Activated naive CD4-positive, alpha-beta T cell treated with anti-CD3 and anti-CD28 coated beads for 36 hours (primary cell): Measurements from ENCODE around the gene ESRRB. TPM values are rescaled to one million over a fixed set of nuclear protein-coding genes. Genes with fewer than 3 reads are reported as not detected.
A peak's percentile ranks its signal among the peaks of the same experiment; 100 is the strongest.

Experiments used
- CTCF ChIA-PET: fragments of 350-600 bp; sonication (Branson Sonifier 250); formaldehyde crosslinking; loops from one replicate; lab custom pipeline; 2021; ENCODE audit warnings: antibody characterized with exemption; lab: Charles Lee
- DNase-seq: peaks from one replicate; pipeline ENCODE4 v3.0.0-alpha.2; 2020
- H3K27ac Mint-ChIP-seq: one replicate; pipeline ENCODE4 v1.8.0; 2021; ENCODE audit warnings: mild to moderate bottlenecking, mixed read lengths
- H3K27me3 Mint-ChIP-seq: one replicate; pipeline ENCODE4 v1.8.0; 2021; ENCODE audit warnings: low read depth, mixed read lengths
- H3K36me3 Mint-ChIP-seq: one replicate; pipeline ENCODE4 v1.8.0; 2021; ENCODE audit warnings: low read depth, mixed read lengths
- H3K4me1 Mint-ChIP-seq: one replicate; pipeline ENCODE4 v1.8.0; 2021; ENCODE audit warnings: low read depth, mixed read lengths
- H3K4me3 Mint-ChIP-seq: one replicate; pipeline ENCODE4 v1.8.0; 2021; ENCODE audit warnings: mild to moderate bottlenecking, moderate library complexity, mixed read lengths
- H3K9me3 Mint-ChIP-seq: one replicate; pipeline ENCODE4 v1.8.0; 2021; ENCODE audit warnings: mixed read lengths
- intact Hi-C: fragments of 100-400 bp; cut with micrococcal nuclease; formaldehyde crosslinking; loops from one replicate; pipeline ENCODE4 v1.15.1; 2023
- total RNA-seq, 2 experiments: library from RNA; stranded (reverse); gene quantifications; one replicate each; pipeline ENCODE4 v1.2.3, GENCODE V29; 2021

The ESRRB gene
- total RNA-seq, 2 experiments from 2014 or later, result not detected

GRCh38 chr14:76439237-76439775 is 63.4 kb downstream of the ESRRB start:
- no peaks in the 10 kb centered on the region for H3K27me3 Mint-ChIP-seq
- H3K9me3 Mint-ChIP-seq, result no peaks in the 10 kb centered on the region
- intact Hi-C loops, result no loop called here
- DNase-seq, result no peak
- H3K36me3 Mint-ChIP-seq, result no peaks in the 10 kb centered on the region
- no peaks in the 10 kb centered on the region for H3K4me1 Mint-ChIP-seq
- no peak overlapping the region for H3K27ac Mint-ChIP-seq
- no peak overlapping the region for H3K4me3 Mint-ChIP-seq
- CTCF ChIA-PET, result no interaction called here

GRCh38 chr14:76446486-76446885 is 70.5 kb downstream of the ESRRB start:
- CTCF ChIA-PET, result interaction anchor here (1.2 kb wide), 1 partner anchor 9 kb away, joined by 3 read pairs; no protein-coding TSS in a partner anchor
- no peaks in the 10 kb centered on the region for H3K36me3 Mint-ChIP-seq

GRCh38 chr14:76446921-76447320 is 71.0 kb downstream of the ESRRB start:
- Mint-ChIP-seq H3K27ac (no peak overlapping the region), H3K36me3 (no peaks in the 10 kb centered on the region), H3K4me3 (no peak overlapping the region), H3K4me1 (no peaks in the 10 kb centered on the region), H3K9me3 (no peaks in the 10 kb centered on the region), H3K27me3 (peaks cover 3% of the 10 kb centered on the region)
- CTCF ChIA-PET, result interaction anchor here (0.7 to 1.2 kb wide), 2 partner anchors 8 to 247 kb away, joined by 3 read pairs; no protein-coding TSS in a partner anchor
- DNase-seq, result no peak
- intact Hi-C loops, result no loop called here

More at GRCh38 chr14:76446486-76446885, 70.5 kb downstream of the ESRRB start:
- Mint-ChIP-seq H3K4me3 (no peak overlapping the region), H3K27ac (no peak overlapping the region), H3K27me3 (peaks cover 3% of the 10 kb centered on the region), H3K4me1 (no peaks in the 10 kb centered on the region), H3K9me3 (no peaks in the 10 kb centered on the region)
- intact Hi-C loops, result no loop called here
- DNase-seq, result no peak

- Mint-ChIP-seq H3K27ac (no peak overlapping the region), H3K4me1 (no peaks in the 10 kb centered on the region), H3K4me3 (no peak overlapping the region), H3K9me3 (no peaks in the 10 kb centered on the region), H3K27me3 (peaks cover 8% of the 10 kb centered on the region), H3K36me3 (no peaks in the 10 kb centered on the region)
- intact Hi-C loops, result no loop called here
- DNase-seq, result no peak
- CTCF ChIA-PET, result no interaction called here
Measured at GRCh38 chr14:76450476-76450875, 74.5 kb downstream of the ESRRB start.

- no peak overlapping the region for H3K4me3 Mint-ChIP-seq
- CTCF ChIA-PET, result interaction anchor here (0.7 to 2.4 kb wide), 14 partner anchors 8 to 729 kb away, joined by 3 to 15 read pairs (median 3); no protein-coding TSS in a partner anchor
- no peak overlapping the region for H3K27ac Mint-ChIP-seq
- no peaks in the 10 kb centered on the region for H3K36me3 Mint-ChIP-seq
- H3K4me1 Mint-ChIP-seq, result no peaks in the 10 kb centered on the region
- peak; percentile 63 for DNase-seq
- H3K9me3 Mint-ChIP-seq, result no peaks in the 10 kb centered on the region
- intact Hi-C loops, result loop anchor here (1.0 to 5.0 kb wide), 2 partner anchors 91 to 191 kb away; no protein-coding TSS in a partner anchor
- H3K27me3 Mint-ChIP-seq, result peaks cover 8% of the 10 kb centered on the region
Measured at GRCh38 chr14:76456200-76456599, 80.3 kb downstream of the ESRRB start.

- Mint-ChIP-seq H3K9me3 (no peaks in the 10 kb centered on the region), H3K27me3 (peaks cover 8% of the 10 kb centered on the region), H3K27ac (no peak overlapping the region), H3K4me3 (no peak overlapping the region), H3K4me1 (no peaks in the 10 kb centered on the region), H3K36me3 (no peaks in the 10 kb centered on the region)
- CTCF ChIA-PET, result interaction anchor here (0.7 to 2.4 kb wide), 8 partner anchors 11 to 728 kb away, joined by 3 to 15 read pairs (median 5); no protein-coding TSS in a partner anchor
- no peak for DNase-seq
- intact Hi-C loops, result loop anchor here (1.0 to 5.0 kb wide), 2 partner anchors 90 to 190 kb away; no protein-coding TSS in a partner anchor
Measured at GRCh38 chr14:76456891-76457586, 81.1 kb downstream of the ESRRB start.

GRCh38 chr14:76457841-76458240 is 81.9 kb downstream of the ESRRB start:
- H3K9me3 Mint-ChIP-seq, result no peaks in the 10 kb centered on the region
- CTCF ChIA-PET, result no interaction called here
- intact Hi-C loops, result loop anchor here (5.0 kb wide), 1 partner anchor 89 kb away; no protein-coding TSS in a partner anchor
- H3K4me1 Mint-ChIP-seq, result no peaks in the 10 kb centered on the region
- peaks cover 8% of the 10 kb centered on the region for H3K27me3 Mint-ChIP-seq
- no peaks in the 10 kb centered on the region for H3K36me3 Mint-ChIP-seq
- no peak for DNase-seq
- H3K27ac Mint-ChIP-seq, result no peak overlapping the region
- H3K4me3 Mint-ChIP-seq, result no peak overlapping the region

GRCh38 chr14:76461886-76462285 is 85.9 kb downstream of the ESRRB start:
- H3K4me3 Mint-ChIP-seq, result no peak overlapping the region
- H3K9me3 Mint-ChIP-seq, result no peaks in the 10 kb centered on the region
- no peaks in the 10 kb centered on the region for H3K27me3 Mint-ChIP-seq
- H3K36me3 Mint-ChIP-seq, result no peaks in the 10 kb centered on the region
- intact Hi-C loops, result no loop called here
- CTCF ChIA-PET, result no interaction called here
- DNase-seq, result no peak
- H3K27ac Mint-ChIP-seq, result no peak overlapping the region
- no peaks in the 10 kb centered on the region for H3K4me1 Mint-ChIP-seq

GRCh38 chr14:76462330-76462729 is 86.4 kb downstream of the ESRRB start:
- Mint-ChIP-seq H3K27me3 (no peaks in the 10 kb centered on the region), H3K4me3 (no peak overlapping the region), H3K9me3 (no peaks in the 10 kb centered on the region), H3K4me1 (no peaks in the 10 kb centered on the region), H3K27ac (no peak overlapping the region), H3K36me3 (no peaks in the 10 kb centered on the region)
- intact Hi-C loops, result no loop called here
- no peak for DNase-seq
- CTCF ChIA-PET, result no interaction called here

- intact Hi-C loops, result no loop called here
- no peak overlapping the region for H3K27ac Mint-ChIP-seq
- H3K9me3 Mint-ChIP-seq, result no peaks in the 10 kb centered on the region
- CTCF ChIA-PET, result no interaction called here
- H3K4me3 Mint-ChIP-seq, result no peak overlapping the region
- H3K27me3 Mint-ChIP-seq, result no peaks in the 10 kb centered on the region
- DNase-seq, result no peak
- H3K4me1 Mint-ChIP-seq, result no peaks in the 10 kb centered on the region
- H3K36me3 Mint-ChIP-seq, result no peaks in the 10 kb centered on the region
Measured at GRCh38 chr14:76463105-76463504, 87.2 kb downstream of the ESRRB start.

- Mint-ChIP-seq H3K27me3 (no peaks in the 10 kb centered on the region), H3K27ac (no peak overlapping the region), H3K36me3 (no peaks in the 10 kb centered on the region), H3K4me3 (no peak overlapping the region), H3K9me3 (no peaks in the 10 kb centered on the region), H3K4me1 (no peaks in the 10 kb centered on the region)
- CTCF ChIA-PET, result interaction anchor here (1.4 kb wide), 1 partner anchor 9 kb away, joined by 4 read pairs; no protein-coding TSS in a partner anchor
- intact Hi-C loops, result no loop called here
- no peak for DNase-seq
Measured at GRCh38 chr14:76464856-76465255, 88.9 kb downstream of the ESRRB start.

- H3K9me3 Mint-ChIP-seq, result no peaks in the 10 kb centered on the region
- no peaks in the 10 kb centered on the region for H3K36me3 Mint-ChIP-seq
- peaks cover 3% of the 10 kb centered on the region for H3K27me3 Mint-ChIP-seq
- DNase-seq, result no peak
- CTCF ChIA-PET, result no interaction called here
- H3K27ac Mint-ChIP-seq, result no peak overlapping the region
- intact Hi-C loops, result no loop called here
- no peak overlapping the region for H3K4me3 Mint-ChIP-seq
- H3K4me1 Mint-ChIP-seq, result no peaks in the 10 kb centered on the region
Measured at GRCh38 chr14:76465664-76466063, 89.7 kb downstream of the ESRRB start.
